IMR-90 (cell line): ENCODE results near the gene TNRC18. TPM values are rescaled to one million over a fixed set of nuclear protein-coding genes. Genes with fewer than 3 reads are reported as not detected.

ENCODE experiments used
- ATAC-seq: fragments of 200-7000 bp; cut with Tn5 transposase; 2 replicates; pipeline ENCODE4 v1.9.1; 2020; ENCODE audit warnings: low read depth, mild to moderate bottlenecking, moderate library complexity
- BruUV-seq: library from RNA; stranded (reverse); fragments of 400-500 nt; replicated peaks from 2 replicates; lab custom pipeline; 2021; lab: Mats Ljungman, UMichigan
- CTCF ChIA-PET: fragments of 300-600 bp; formaldehyde crosslinking; extraction: SDS; loops from one replicate; lab custom pipeline; 2021; ENCODE audit warnings: antibody characterized with exemption; lab: Yijun Ruan, JAX
- POLR2A ChIA-PET: fragments of 300-600 bp; sonication (Branson Sonifier 250); formaldehyde crosslinking; loops from one replicate; lab custom pipeline; 2022; ENCODE audit warnings: antibody characterized with exemption; ENCODE audit not compliant: unreplicated experiment; lab: Charles Lee
- DNase-seq: peaks from one replicate; pipeline ENCODE4 v3.0.0; 2013
- H2AFZ ChIP-seq: replicated peaks from 2 replicates; pipeline ENCODE3; 2013; ENCODE audit warnings: low read length, mild to moderate bottlenecking; ENCODE audit not compliant: poor library complexity
- H2AK5ac ChIP-seq: 2 replicates; pipeline ENCODE4 v1.6.1; 2013; ENCODE audit warnings: low read depth, low read length, inconsistent platforms
- H2AK9ac ChIP-seq: replicated peaks from 2 replicates; pipeline ENCODE3; 2013; ENCODE audit warnings: mild to moderate bottlenecking, low read depth, low read length, moderate library complexity; ENCODE audit not compliant: poor library complexity
- H2BK120ac ChIP-seq: 2 replicates; pipeline ENCODE4 v1.6.1; 2013; ENCODE audit warnings: low read depth, low read length, inconsistent platforms
- H2BK15ac ChIP-seq: 3 replicates; pipeline ENCODE4 v1.6.1; 2013; ENCODE audit warnings: low read depth, low read length, inconsistent platforms
- H2BK20ac ChIP-seq: 2 replicates; pipeline ENCODE4 v1.6.1; 2013; ENCODE audit warnings: low read depth, mild to moderate bottlenecking, inconsistent platforms, low read length, moderate library complexity
- H2BK5ac ChIP-seq: 2 replicates; pipeline ENCODE4 v1.6.1; 2013; ENCODE audit warnings: mild to moderate bottlenecking, low read depth, low read length, inconsistent platforms; ENCODE audit not compliant: poor library complexity, severe bottlenecking
- H3K14ac ChIP-seq: replicated peaks from 2 replicates; pipeline ENCODE4 v1.6.1; 2013; ENCODE audit warnings: low read depth, low read length, inconsistent platforms
- H3K18ac ChIP-seq: 2 replicates; pipeline ENCODE4 v1.6.1; 2013; ENCODE audit warnings: low read depth, low read length, control low read depth
- H3K23ac ChIP-seq: 2 replicates; pipeline ENCODE4 v1.6.1; 2013; ENCODE audit warnings: low read depth, low read length, inconsistent platforms
- H3K27ac ChIP-seq: 2 replicates; pipeline ENCODE4 v1.5.1; 2013; ENCODE audit warnings: mild to moderate bottlenecking, control low read depth, low read length; ENCODE audit not compliant: insufficient read depth
- H3K27me3 ChIP-seq: 2 replicates; pipeline ENCODE4 v1.6.1; 2013; ENCODE audit warnings: low read length; ENCODE audit not compliant: control insufficient read depth, insufficient read depth
- H3K36me3 ChIP-seq: 2 replicates; pipeline ENCODE4 v1.6.1; 2013; ENCODE audit warnings: low read length, mixed read lengths; ENCODE audit not compliant: control insufficient read depth, insufficient read depth
- H3K4ac ChIP-seq: 2 replicates; pipeline ENCODE4 v1.6.1; 2013; ENCODE audit warnings: low read depth, low read length, inconsistent platforms
- H3K4me1 ChIP-seq: 2 replicates; pipeline ENCODE4 v1.6.1; 2013; ENCODE audit warnings: low read length, mixed read lengths; ENCODE audit not compliant: control insufficient read depth, insufficient read depth
- H3K4me2 ChIP-seq: 2 replicates; pipeline ENCODE4 v1.6.1; 2013; ENCODE audit warnings: low read depth, mild to moderate bottlenecking, control low read depth, low read length, moderate library complexity
- H3K4me3 ChIP-seq: 2 replicates; pipeline ENCODE4 v1.5.1; 2013; ENCODE audit warnings: low read depth, mild to moderate bottlenecking, control low read depth, low read length, moderate library complexity; ENCODE audit not compliant: insufficient read depth
- H3K56ac ChIP-seq: 2 replicates; pipeline ENCODE4 v1.6.1; 2013; ENCODE audit warnings: low read length, inconsistent platforms; ENCODE audit not compliant: insufficient read depth; ENCODE audit errors: extremely low read depth
- H3K79me1 ChIP-seq, 2 experiments: 2 replicates each; pipeline ENCODE4 v1.6.1; 2013; ENCODE audit warnings: low read length in 2 of 2, inconsistent platforms in 1 of 2, low read depth in 1 of 2
- H3K9ac ChIP-seq: 2 replicates; pipeline ENCODE4 v1.6.1; 2013; ENCODE audit warnings: low read depth, low read length, control low read depth
- H3K9me1 ChIP-seq: 2 replicates; pipeline ENCODE4 v1.6.1; 2013; ENCODE audit warnings: low read length, inconsistent platforms; ENCODE audit not compliant: insufficient read depth
- H3K9me3 ChIP-seq: 2 replicates; pipeline ENCODE4 v1.6.1; 2013; ENCODE audit warnings: low read length; ENCODE audit not compliant: control insufficient read depth, insufficient read depth
- H4K20me1 ChIP-seq: 2 replicates; pipeline ENCODE4 v1.6.1; 2013; ENCODE audit warnings: low read length, inconsistent platforms; ENCODE audit not compliant: insufficient read depth
- H4K5ac ChIP-seq: 2 replicates; pipeline ENCODE4 v1.6.1; 2013; ENCODE audit warnings: mild to moderate bottlenecking, low read depth, low read length, control low read depth
- H4K8ac ChIP-seq, 2 experiments: 2 replicates each; pipeline ENCODE4 v1.6.1; 2013; ENCODE audit warnings: low read depth in 2 of 2, low read length in 2 of 2, control low read depth in 1 of 2, inconsistent platforms in 1 of 2
- H4K91ac ChIP-seq: 2 replicates; pipeline ENCODE4 v1.6.1; 2013; ENCODE audit warnings: low read depth, low read length, inconsistent platforms; ENCODE audit not compliant: insufficient read depth
- BHLHE40 ChIP-seq: fragments of 150-350 bp; IDR thresholded peaks from 2 replicates; pipeline ENCODE4 v1.6.1; 2016; ENCODE audit warnings: mild to moderate bottlenecking, low read depth, low read length
- CEBPB ChIP-seq: IDR thresholded peaks from 2 replicates; pipeline ENCODE4 v1.6.1; 2012; ENCODE audit warnings: low read depth, low read length, improper control_type of control experiment
- MAZ ChIP-seq: IDR thresholded peaks from 2 replicates; pipeline ENCODE4 v1.6.1; 2012; ENCODE audit warnings: low read depth, mild to moderate bottlenecking, low read length, improper control_type of control experiment, moderate library complexity, borderline replicate concordance
- WGBS, 2 experiments: methylation state at CpG; one replicate each; pipeline versions ENCODE4 v1.1.5 to v1.1.7; 2013; ENCODE audit warnings: missing lambda C conversion rate in 2 of 2; ENCODE audit not compliant: insufficient read length in 1 of 2; ENCODE audit errors: extremely low coverage in 2 of 2; 5-methylcytosine and 5-hydroxymethylcytosine counted together
- dilution Hi-C: fragments of 300-500 bp; cut with HindIII; formaldehyde crosslinking; loops from one replicate; pipeline ENCODE4 v1.14.3; 2018; ENCODE audit warnings: low sequenced_read_pairs; ENCODE audit not compliant: unreplicated experiment
- in situ Hi-C: fragments of 300-500 bp; cut with MboI; formaldehyde crosslinking; loops from 3 replicates; pipeline ENCODE4 v1.14.3; 2019; ENCODE audit warnings: low sequenced_read_pairs, inconsistent platforms, mixed read lengths
- intact Hi-C: fragments of 100-400 bp; cut with micrococcal nuclease; formaldehyde crosslinking; loops from 2 replicates; pipeline ENCODE4 v1.10.0; 2022
- polyA plus RNA-seq, 3 experiments: library from polyadenylated mRNA; depleted of rRNA; stranded (reverse); fragments of >200 nt; gene quantifications; 2 replicates each; pipeline ENCODE4 v1.2.3, GENCODE V29; 2012; ENCODE audit warnings: low replicate concordance in 1 of 3
- total RNA-seq: library from RNA; depleted of rRNA; stranded (reverse); fragments of >200 nt; gene quantifications from 2 replicates; pipeline ENCODE4 v1.2.3, GENCODE V29; 2012

TNRC18 gene
- total and polyA plus RNA-seq, 2 of the 4 experiments (the other 2 are of a cell fraction) = 4.7 to 29.6 TPM

DNA sequence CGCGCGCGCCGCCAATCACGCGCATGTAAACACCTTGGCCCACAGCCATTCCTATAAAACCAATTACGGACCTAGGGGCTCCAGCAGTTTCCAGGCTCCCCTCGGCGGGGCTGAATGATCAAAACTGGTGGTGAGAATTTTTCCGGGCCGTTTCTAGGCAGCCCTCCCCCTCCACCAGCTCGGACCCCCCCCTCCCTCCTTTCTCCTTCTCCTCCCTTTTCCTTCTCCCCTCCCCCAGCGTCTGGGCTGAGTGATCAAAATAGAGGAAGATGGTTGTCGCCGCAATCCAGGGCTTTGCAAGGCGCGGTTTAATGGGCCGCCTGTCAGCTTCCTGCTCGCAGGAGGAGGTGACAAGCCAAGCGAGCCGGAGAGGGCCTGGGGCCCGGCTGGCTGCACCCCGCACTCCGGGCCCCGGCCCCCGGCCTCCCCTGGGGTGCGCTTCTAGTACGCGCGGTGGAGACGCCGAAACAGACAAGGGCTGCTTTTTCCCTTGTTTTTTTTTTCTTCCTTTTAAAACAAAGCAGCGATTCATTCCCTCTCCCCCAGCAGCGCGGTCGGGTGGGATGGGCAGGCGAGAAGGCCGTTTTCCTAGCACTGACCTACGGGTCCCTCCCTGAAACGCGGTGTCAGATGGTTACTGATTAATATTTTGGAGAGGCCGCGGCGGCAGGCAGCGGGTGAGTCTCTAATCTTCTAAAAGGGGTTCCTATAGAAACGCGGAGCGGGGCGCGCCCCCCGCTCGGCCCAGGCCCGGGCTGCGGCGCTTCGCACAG, 528 bp upstream of the TNRC18 start:
- Histone ChIP-seq H4K5ac (peak overlapping the region; percentile 65; the same call in 1 of the 2 replicates), H4K8ac (peak overlapping the region; percentile 95 to 97; a peak in 3 of 4 replicates), H2AFZ (peak overlapping the region; percentile 84), H3K4me1 (no peaks in the 10 kb centered on the region), H3K9me1 (no peaks in the 10 kb centered on the region), H3K56ac (peak overlapping the region; percentile 99), H2BK20ac (no peak overlapping the region), H2BK120ac (peak overlapping the region; percentile 85), H3K18ac (peak overlapping the region; percentile 70), H3K4me2 (peak overlapping the region; percentile 93), H3K23ac (peak overlapping the region; percentile 91), H4K91ac (peak overlapping the region; percentile 98), H2AK5ac (peak overlapping the region; percentile 85; the same call in 1 of the 2 replicates), H2BK5ac (peak overlapping the region; percentile 90), H3K9ac (peak overlapping the region; percentile 90), H3K9me3 (no peaks in the 10 kb centered on the region), H2BK15ac (peak overlapping the region; percentile 70; the same call in 1 of the 3 replicates), H3K4ac (peak overlapping the region; percentile 97), H3K79me1 (peaks cover 0 to 3% of the 10 kb centered on the region in 2 experiments; a peak in 1 of 4 replicates), H2AK9ac (peak overlapping the region; percentile 99), H3K27me3 (no peaks in the 10 kb centered on the region), H4K20me1 (peaks cover 10% of the 10 kb centered on the region), H3K36me3 (peaks cover 6% of the 10 kb centered on the region; the same call in 1 of the 2 replicates), H3K14ac (peak overlapping the region; percentile 99), H3K4me3 (peak overlapping the region; percentile 59), H3K27ac (peak overlapping the region; percentile 99)
- ATAC-seq = peak; percentile 21
- peak; percentile 99 for DNase-seq
- BruUV-seq = no TSS peak
- CTCF ChIA-PET = no interaction called here
- dilution Hi-C loops (no loop called here), in situ Hi-C loops (no loop called here), intact Hi-C loops (no loop called here)
- WGBS, 2 experiments = 0% methylated on average over 21 of the region's 57 CpGs; no CpG with 5 or more reads in 1 of the 2 experiments
- POLR2A ChIA-PET = no interaction called here
- no peak for TF ChIP-seq CEBPB
- peak; percentile 87 for TF ChIP-seq MAZ
- TF ChIP-seq BHLHE40 = peak; percentile 11; the same call in 1 of the 2 replicates
